HepG2 (cell line): ENCODE data around the gene ABHD13. TPM values are rescaled to one million over a fixed set of nuclear protein-coding genes. Genes with fewer than 3 reads are reported as not detected.

Experiments
- ATAC-seq: fragments of 200-7000 bp; cut with Tn5 transposase; 3 replicates; pipeline ENCODE4 v1.9.1; 2020; ENCODE audit warnings: mild to moderate bottlenecking, moderate library complexity
- BruUV-seq: library from RNA; stranded (reverse); fragments of 400-500 nt; replicated peaks from 2 replicates; lab custom pipeline; 2021; lab: Mats Ljungman, UMichigan
- CTCF ChIA-PET: fragments of 300-600 bp; formaldehyde crosslinking; extraction: SDS; loops from one replicate; lab custom pipeline; 2021; ENCODE audit warnings: low total read pairs, inconsistent platforms, low intra/inter-chr PET ratio; lab: Yijun Ruan, JAX
- POLR2A ChIA-PET: fragments of 350-600 bp; sonication (Branson Sonifier 250); formaldehyde crosslinking; loops from one replicate; lab custom pipeline; 2020; ENCODE audit warnings: antibody characterized with exemption, inconsistent platforms; lab: Yijun Ruan, JAX
- DNase-seq: peaks from one replicate; pipeline ENCODE4 v3.0.0-alpha.2; 2015; ENCODE audit warnings: low spot score
- FAIRE-seq: peaks from 3 replicates; lab custom pipeline; 2011; peaks lifted over from hg19 to GRCh38; lab: Jason Lieb, UNC
- H2AFZ ChIP-seq: one replicate; pipeline ENCODE4 v1.6.1; 2011; ENCODE audit warnings: low read length, inconsistent platforms
- H3K27ac ChIP-seq: fragments of 300-600 bp; 3 replicates; pipeline ENCODE4 v1.8.0; 2011; ENCODE audit warnings: mixed run types, mild to moderate bottlenecking, mixed read lengths, low read length, inconsistent platforms; ENCODE audit not compliant: insufficient read depth; ENCODE audit errors: extremely low read length
- H3K27me3 ChIP-seq, 2 experiments: fragments of 200-600 bp in 1 of 2; 2 replicates in 1 of 2; 3 replicates in 1 of 2; pipeline versions ENCODE4 v1.6.0 to v1.8.0; 2011; ENCODE audit warnings: low read length in 2 of 2, mild to moderate bottlenecking in 2 of 2, moderate library complexity in 2 of 2, inconsistent platforms in 1 of 2; ENCODE audit not compliant: insufficient read depth in 2 of 2, control insufficient read depth in 1 of 2
- H3K36me3 ChIP-seq, 2 experiments: fragments of 200-600 bp in 1 of 2; replicated peaks in 1 of 2; 2 replicates in 1 of 2; 3 replicates in 1 of 2; pipeline versions ENCODE4 v1.5.1 to v1.8.0; 2011; ENCODE audit warnings: low read length in 2 of 2, inconsistent platforms in 1 of 2; ENCODE audit not compliant: insufficient read depth in 2 of 2, control insufficient read depth in 1 of 2
- H3K4me1 ChIP-seq: 2 replicates; pipeline ENCODE4 v1.5.1; 2012; ENCODE audit warnings: low read length, inconsistent platforms; ENCODE audit not compliant: insufficient read depth
- H3K4me2 ChIP-seq: 2 replicates; pipeline ENCODE4 v1.6.0; 2011; ENCODE audit warnings: low read depth, low read length, inconsistent platforms
- H3K4me3 ChIP-seq, 3 experiments: fragments of 200-600 bp in 1 of 3; sonication (generic), shearing (Covaris generic) in 1 of 3; replicated peaks in 1 of 3; 2 replicates each; pipeline ENCODE4 v1.5.1; 2011 to 2016; ENCODE audit warnings: low read length in 3 of 3, inconsistent platforms in 2 of 3, low read depth in 2 of 3, mild to moderate bottlenecking in 2 of 3, control low read depth in 1 of 3, mixed read lengths in 1 of 3; ENCODE audit not compliant: insufficient read depth in 1 of 3
- H3K79me2 ChIP-seq: one replicate; pipeline ENCODE4 v1.6.1; 2011; ENCODE audit warnings: low read length, inconsistent platforms; ENCODE audit not compliant: insufficient read depth
- H3K9ac ChIP-seq: 2 replicates; pipeline ENCODE4 v1.6.0; 2011; ENCODE audit warnings: mild to moderate bottlenecking, low read depth, low read length, inconsistent platforms; ENCODE audit not compliant: insufficient read depth
- H3K9me3 ChIP-seq: 2 replicates; pipeline ENCODE4 v1.5.1; 2012; ENCODE audit warnings: mild to moderate bottlenecking, low read length
- H4K20me1 ChIP-seq: 2 replicates; pipeline ENCODE4 v1.6.0; 2011; ENCODE audit warnings: inconsistent platforms, mild to moderate bottlenecking, low read length, moderate library complexity; ENCODE audit not compliant: insufficient read depth
- BCL3 ChIP-seq: sonication (generic); formaldehyde crosslinking; IDR thresholded peaks from 2 replicates; pipeline ENCODE4 v1.5.1; 2020; ENCODE audit warnings: mild to moderate bottlenecking, missing genetic modification reagents, moderate library complexity
- DR1 ChIP-seq: sonication (generic); formaldehyde crosslinking; IDR thresholded peaks from 2 replicates; pipeline ENCODE4 v1.8.0; 2021; ENCODE audit warnings: mild to moderate bottlenecking, missing genetic modification reagents, inconsistent platforms
- FOXO1 ChIP-seq: sonication (generic); formaldehyde crosslinking; IDR thresholded peaks from 2 replicates; pipeline ENCODE4 v1.4.0; 2020; ENCODE audit warnings: missing genetic modification reagents
- HNF1A ChIP-seq, 2 experiments: sonication (generic) in 1 of 2; formaldehyde crosslinking in 1 of 2; IDR thresholded peaks; 2 replicates each; pipeline versions ENCODE4 v1.4.0 to v1.6.1; 2016 to 2020; ENCODE audit warnings: borderline replicate concordance in 1 of 2, low read depth in 1 of 2, mild to moderate bottlenecking in 1 of 2, missing genetic modification reagents in 1 of 2
- HOXA9 ChIP-seq: sonication (generic); formaldehyde crosslinking; IDR thresholded peaks from 2 replicates; pipeline ENCODE4 v1.8.1; 2022; ENCODE audit warnings: missing genetic modification reagents, mild to moderate bottlenecking, moderate library complexity, borderline replicate concordance
- PCBP1 ChIP-seq: fragments of 200-400 bp; formaldehyde crosslinking; IDR thresholded peaks from 2 replicates; pipeline ENCODE4 v1.6.1; 2017; ENCODE audit warnings: mild to moderate bottlenecking, low read depth, low read length, borderline replicate concordance
- PHF21A ChIP-seq: sonication (generic); formaldehyde crosslinking; IDR thresholded peaks from 2 replicates; pipeline ENCODE4 v1.5.0; 2020; ENCODE audit warnings: mild to moderate bottlenecking, missing genetic modification reagents
- SSRP1 ChIP-seq: IDR thresholded peaks from 2 replicates; pipeline ENCODE4 v1.6.1; 2016; ENCODE audit warnings: control low read depth
- TARDBP ChIP-seq: sonication (generic); formaldehyde crosslinking; IDR thresholded peaks from 2 replicates; pipeline ENCODE4 v1.8.0; 2022; ENCODE audit warnings: mild to moderate bottlenecking, missing genetic modification reagents
- ZBTB26 ChIP-seq: IDR thresholded peaks from 2 replicates; pipeline ENCODE4 v1.6.1; 2016; ENCODE audit warnings: missing compliant biosample characterization, missing genetic modification reagents, borderline replicate concordance
- ZFX ChIP-seq: sonication (generic); formaldehyde crosslinking; IDR thresholded peaks from 2 replicates; pipeline ENCODE4 v1.4.0; 2020; ENCODE audit warnings: mild to moderate bottlenecking, low read depth, missing genetic modification reagents, moderate library complexity
- ZNF232 ChIP-seq: sonication (generic); formaldehyde crosslinking; IDR thresholded peaks from 2 replicates; pipeline ENCODE4 v1.4.0; 2020; ENCODE audit warnings: missing genetic modification reagents, borderline replicate concordance
- ZNF616 ChIP-seq: sonication (generic); formaldehyde crosslinking; IDR thresholded peaks from 2 replicates; pipeline ENCODE4 v1.5.0; 2020; ENCODE audit warnings: low read depth, mild to moderate bottlenecking, missing genetic modification reagents
- WGBS: methylation state at CpG from one replicate; pipeline ENCODE4 v1.1.6; 2017; ENCODE audit warnings: low lambda C conversion rate; 5-methylcytosine and 5-hydroxymethylcytosine counted together
- in situ Hi-C: cut with HindIII; loops from 2 replicates; pipeline ENCODE4 v1.10.0; 2017; ENCODE audit warnings: low pct_unique_long_range_greater_than_20kb; ENCODE audit not compliant: extremely low pct_ligation_motif_present
- intact Hi-C: fragments of 100-400 bp; cut with micrococcal nuclease; formaldehyde crosslinking; loops from one replicate; pipeline ENCODE4 v1.10.0; 2022; ENCODE audit not compliant: unreplicated experiment
- polyA plus RNA-seq, 8 experiments: library from polyadenylated mRNA; depleted of rRNA in 3 of 8; stranded (reverse) in 7 of 8; unstranded in 1 of 8; fragments of >200 nt; fragmentation: Illumina TruSeq in 4 of 8; extraction: Trizol in 4 of 8; gene quantifications; 2 replicates each; pipeline versions ENCODE4 v1.2.1 to v1.2.3, GENCODE V29; 2011 to 2016; ENCODE audit warnings: low read depth in 4 of 8, missing spikeins in 1 of 8, mixed read lengths in 1 of 8; ENCODE audit not compliant: insufficient read depth in 1 of 8
- total RNA-seq, 5 experiments: library from RNA; depleted of rRNA; stranded (reverse); fragments of >200 nt; fragmentation: Illumina TruSeq; extraction: Trizol; gene quantifications; 2 replicates each; pipeline ENCODE4 v1.2.3, GENCODE V29; 2016; ENCODE audit warnings: low read depth in 1 of 5

Gene ABHD13
- total and polyA plus RNA-seq, 2 of the 13 experiments (the other 11 are each of a cell fraction or from before 2014, with no cell fraction given), result 4.3 to 6.2 TPM

- 47% methylated on average over 2 of the region's 2 CpGs for whole genome bisulfite sequencing
- no peaks in the 10 kb centered on the region for H3K36me3 ChIP-seq
- CTCF ChIA-PET, result no interaction called here
- in situ Hi-C loops (no loop called here), intact Hi-C loops (no loop called here)
- no peaks in the 10 kb centered on the region for H3K4me1 ChIP-seq
- H3K4me2 ChIP-seq, result no peak overlapping the region
- FAIRE-seq (no peak), ATAC-seq (no peak), DNase-seq (no peak)
- no peak overlapping the region for H3K9ac ChIP-seq
- no peak overlapping the region for H3K4me3 ChIP-seq
- no TSS peak for BruUV-seq
- H2AFZ ChIP-seq, result no peak overlapping the region
- TF ChIP-seq ZFX (CRISPR knock-in tag) (no peak), PCBP1 (no peak), HOXA9 (CRISPR knock-in tag) (no peak), SSRP1 (CRISPR knock-in tag) (no peak), ZBTB26 (CRISPR knock-in tag) (no peak), DR1 (CRISPR knock-in tag) (no peak), ZNF616 (no peak), ZNF232 (CRISPR knock-in tag) (no peak), BCL3 (no peak), TARDBP (CRISPR knock-in tag) (no peak), PHF21A (CRISPR knock-in tag) (no peak), FOXO1 (no peak), HNF1A (IDR thresholded peaks at IDR 0.05; ENCODE audit: low read depth) (no peak), HNF1A (CRISPR knock-in tag; IDR thresholded peaks at IDR 0.05; ENCODE audit: borderline replicate concordance) (no peak)
- H3K27ac ChIP-seq, result no peak overlapping the region
- no peaks in the 10 kb centered on the region for H3K9me3 ChIP-seq
- no peaks in the 10 kb centered on the region for H3K27me3 ChIP-seq
- H3K79me2 ChIP-seq, result no peaks in the 10 kb centered on the region
- POLR2A ChIA-PET, result no interaction called here
- no peaks in the 10 kb centered on the region for H4K20me1 ChIP-seq
These were observed 39.1 kb downstream of the ABHD13 start for GRCh38 chr13:108257248-108257647.
